Osteoblast (primary cell): Measurements from ENCODE around the gene PAX4. TPM values are rescaled to one million over a fixed set of nuclear protein-coding genes. Genes with fewer than 3 reads are reported as not detected.

Experiments
- DNase-seq: peaks from one replicate; pipeline ENCODE4 v3.0.0; 2011; ENCODE audit warnings: low spot score, mixed read lengths; ENCODE audit not compliant: insufficient read length; ENCODE audit errors: missing footprints
- H2AFZ ChIP-seq: 2 replicates; pipeline ENCODE4 v1.6.0; 2011; ENCODE audit warnings: mild to moderate bottlenecking, low read length
- H3K27ac ChIP-seq: 2 replicates; pipeline ENCODE4 v1.5.1; 2011; ENCODE audit warnings: mild to moderate bottlenecking, low read depth, low read length, moderate library complexity
- H3K27me3 ChIP-seq: 2 replicates; pipeline ENCODE4 v1.6.0; 2012; ENCODE audit warnings: mild to moderate bottlenecking, control low read depth, inconsistent platforms, low read length, moderate library complexity; ENCODE audit not compliant: insufficient read depth
- H3K36me3 ChIP-seq: 2 replicates; pipeline ENCODE4 v1.5.1; 2011; ENCODE audit warnings: mild to moderate bottlenecking, low read length, control low read depth, moderate library complexity; ENCODE audit not compliant: insufficient read depth
- H3K4me1 ChIP-seq: 2 replicates; pipeline ENCODE4 v1.5.1; 2011; ENCODE audit warnings: mild to moderate bottlenecking, low read length, control low read depth, moderate library complexity; ENCODE audit not compliant: insufficient read depth
- H3K4me2 ChIP-seq: 2 replicates; pipeline ENCODE4 v1.6.0; 2011; ENCODE audit warnings: mild to moderate bottlenecking, low read length; ENCODE audit not compliant: insufficient read depth
- H3K4me3 ChIP-seq: fragments of 200-600 bp; sonication (generic); 3 replicates; pipeline ENCODE4 v1.5.1; 2012; ENCODE audit warnings: mild to moderate bottlenecking, low read length, inconsistent platforms; ENCODE audit not compliant: insufficient read depth
- H3K79me2 ChIP-seq: 2 replicates; pipeline ENCODE4 v1.6.0; 2012; ENCODE audit warnings: mild to moderate bottlenecking, low read length, control low read depth, inconsistent platforms; ENCODE audit not compliant: insufficient read depth
- H3K9me3 ChIP-seq: 2 replicates; pipeline ENCODE4 v1.5.1; 2011; ENCODE audit warnings: low read depth, low read length, control low read depth
- H4K20me1 ChIP-seq: 2 replicates; pipeline ENCODE4 v1.6.0; 2012; ENCODE audit warnings: mild to moderate bottlenecking, low read length, control low read depth; ENCODE audit not compliant: insufficient read depth
- CTCF ChIP-seq: IDR thresholded peaks from 2 replicates; pipeline ENCODE4 v1.5.1; 2011; ENCODE audit warnings: mild to moderate bottlenecking, low read depth, low read length, moderate library complexity; ENCODE audit errors: extremely low read depth
- total RNA-seq: library from RNA; depleted of rRNA; stranded (reverse); fragments of >200 nt; gene quantifications from 2 replicates; pipeline ENCODE4 v1.2.3, GENCODE V29; 2012

The PAX4 gene
- total RNA-seq, 1 donor = not detected

GRCh38 chr7:127581716-127582115 lies 36.2 kb downstream of the PAX4 start:
- H3K9me3 ChIP-seq = no peaks in the 10 kb centered on the region
- DNase-seq = no peak
- TF ChIP-seq CTCF = no peak
- H3K27me3 ChIP-seq = no peaks in the 10 kb centered on the region
- H2AFZ ChIP-seq = no peak overlapping the region
- no peak overlapping the region for H3K4me2 ChIP-seq
- no peak overlapping the region for H3K4me3 ChIP-seq
- no peak overlapping the region for H3K27ac ChIP-seq
- H3K79me2 ChIP-seq = peaks cover 51% of the 10 kb centered on the region
- H4K20me1 ChIP-seq = peaks cover 48% of the 10 kb centered on the region
- peaks cover 22% of the 10 kb centered on the region for H3K36me3 ChIP-seq
- H3K4me1 ChIP-seq = peaks cover 25% of the 10 kb centered on the region

GRCh38 chr7:127580612-127581011 lies 37.3 kb downstream of the PAX4 start:
- H2AFZ ChIP-seq = no peak overlapping the region
- DNase-seq = no peak
- peaks cover 48% of the 10 kb centered on the region for H4K20me1 ChIP-seq

GRCh38 chr7:127578711-127579275 lies 39.1 kb downstream of the PAX4 start:
- peaks cover 39% of the 10 kb centered on the region for H4K20me1 ChIP-seq
- no peaks in the 10 kb centered on the region for H3K27me3 ChIP-seq
- no peak overlapping the region for H3K4me3 ChIP-seq
- DNase-seq = no peak
- H3K36me3 ChIP-seq = peaks cover 22% of the 10 kb centered on the region
- peaks cover 11% of the 10 kb centered on the region for H3K4me1 ChIP-seq
- TF ChIP-seq CTCF = no peak
- peaks cover 36% of the 10 kb centered on the region for H3K79me2 ChIP-seq
- no peak overlapping the region for H2AFZ ChIP-seq
- H3K4me2 ChIP-seq = no peak overlapping the region
- H3K9me3 ChIP-seq = no peaks in the 10 kb centered on the region
- H3K27ac ChIP-seq = no peak overlapping the region

More at GRCh38 chr7:127580612-127581011, 37.3 kb downstream of the PAX4 start:
- H3K4me1 ChIP-seq = peaks cover 22% of the 10 kb centered on the region
- peaks cover 22% of the 10 kb centered on the region for H3K36me3 ChIP-seq
- no peak overlapping the region for H3K4me2 ChIP-seq
- no peaks in the 10 kb centered on the region for H3K9me3 ChIP-seq
- no peak overlapping the region for H3K4me3 ChIP-seq
- H3K79me2 ChIP-seq = peaks cover 51% of the 10 kb centered on the region
- no peaks in the 10 kb centered on the region for H3K27me3 ChIP-seq
- H3K27ac ChIP-seq = no peak overlapping the region
- no peak for TF ChIP-seq CTCF

- no peak overlapping the region for H2AFZ ChIP-seq
- no peak overlapping the region for H3K4me2 ChIP-seq
- peaks cover 30% of the 10 kb centered on the region for H3K79me2 ChIP-seq
- no peaks in the 10 kb centered on the region for H3K9me3 ChIP-seq
- H3K27me3 ChIP-seq = no peaks in the 10 kb centered on the region
- H4K20me1 ChIP-seq = peaks cover 33% of the 10 kb centered on the region
- peak; percentile 47 for TF ChIP-seq CTCF
- H3K36me3 ChIP-seq = peaks cover 22% of the 10 kb centered on the region
- no peak overlapping the region for H3K4me3 ChIP-seq
- no peak overlapping the region for H3K27ac ChIP-seq
- peaks cover 5% of the 10 kb centered on the region for H3K4me1 ChIP-seq
- DNase-seq = no peak
Observed at GRCh38 chr7:127578036-127578684, 39.8 kb downstream of the PAX4 start.
